D721Med (cell line): ENCODE data around the gene SMAD5.

ENCODE experiments used
- DNase-seq: peaks from one replicate; pipeline ENCODE4 v3.0.0; 2011; ENCODE audit warnings: low spot score; ENCODE audit not compliant: insufficient read length
- FAIRE-seq: peaks from 2 replicates; lab custom pipeline; 2011; peaks lifted over from hg19 to GRCh38; lab: Jason Lieb, UNC
- CTCF ChIP-seq: IDR thresholded peaks from 2 replicates; pipeline ENCODE4 v1.5.1; 2012; ENCODE audit warnings: mild to moderate bottlenecking, control low read depth; ENCODE audit not compliant: insufficient read depth; ENCODE audit errors: missing control alignments

Gene SMAD5

GRCh38 chr5:136213919-136214493 lies 81.4 kb downstream of the SMAD5 start:
- FAIRE-seq, result no peak
- no peak for TF ChIP-seq CTCF
- no peak for DNase-seq

GRCh38 chr5:136215812-136216211 lies 83.2 kb downstream of the SMAD5 start:
- no peak for DNase-seq
- no peak for TF ChIP-seq CTCF
- FAIRE-seq, result no peak

GRCh38 chr5:136216230-136216629 lies 83.6 kb downstream of the SMAD5 start:
- no peak for DNase-seq
- FAIRE-seq, result no peak
- no peak for TF ChIP-seq CTCF

- FAIRE-seq (no peak), DNase-seq (no peak)
- no peak for TF ChIP-seq CTCF
Measured at GRCh38 chr5:136221340-136221739, 88.7 kb downstream of the SMAD5 start.

- no peak for DNase-seq
- TF ChIP-seq CTCF, result no peak
- FAIRE-seq, result no peak
Measured at GRCh38 chr5:136222580-136223235, 90.1 kb downstream of the SMAD5 start.

GRCh38 chr5:136225796-136226195 lies 93.2 kb downstream of the SMAD5 start:
- FAIRE-seq (no peak), DNase-seq (no peak)
- TF ChIP-seq CTCF, result no peak

GRCh38 chr5:136226401-136226800 lies 93.8 kb downstream of the SMAD5 start:
- no peak for FAIRE-seq
- no peak for TF ChIP-seq CTCF
- no peak for DNase-seq
